GM21723 (cell line): Measurements from ENCODE around the gene PAK6.

Source experiments
- ATAC-seq: cut with Tn5 transposase; IDR thresholded peaks from one replicate; pipeline ENCODE4 v1.9.1; 2021; ENCODE audit warnings: mild to moderate bottlenecking, moderate library complexity; ENCODE audit not compliant: unreplicated experiment

PAK6 gene

GRCh38 chr15:40238532-40239403 lies at the start of gene PAK6:
PAK6 (plus strand) TSS chr15:40239063; CDS start chr15:40264786, 25,723 bp downstream.
- no peak for ATAC-seq

GRCh38 chr15:40190591-40190990 lies 48.3 kb upstream of the PAK6 start:
- ATAC-seq = no peak

DNA sequence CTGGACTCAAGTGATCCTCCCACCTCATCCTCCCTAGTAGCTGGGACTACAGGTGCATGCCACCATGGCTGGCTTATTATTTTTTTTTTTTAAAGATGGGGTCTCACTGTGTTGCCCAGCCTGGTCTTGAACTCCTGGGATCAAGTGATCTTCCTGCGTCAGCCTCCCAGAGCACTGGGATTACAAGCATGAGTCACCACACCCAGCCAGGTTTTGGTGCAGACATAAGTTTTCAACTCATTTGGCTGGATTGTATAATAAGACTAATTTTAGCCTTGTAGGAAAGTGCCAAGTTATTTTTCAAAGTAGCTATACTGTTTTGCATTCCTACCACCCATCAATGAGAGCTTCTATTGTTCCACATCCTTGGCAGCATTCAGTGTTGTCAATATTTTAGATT lies 45.9 kb upstream of the PAK6 start:
- ATAC-seq = no peak

GRCh38 chr15:40197434-40197833 lies 41.4 kb upstream of the PAK6 start:
- no peak for ATAC-seq

DNA sequence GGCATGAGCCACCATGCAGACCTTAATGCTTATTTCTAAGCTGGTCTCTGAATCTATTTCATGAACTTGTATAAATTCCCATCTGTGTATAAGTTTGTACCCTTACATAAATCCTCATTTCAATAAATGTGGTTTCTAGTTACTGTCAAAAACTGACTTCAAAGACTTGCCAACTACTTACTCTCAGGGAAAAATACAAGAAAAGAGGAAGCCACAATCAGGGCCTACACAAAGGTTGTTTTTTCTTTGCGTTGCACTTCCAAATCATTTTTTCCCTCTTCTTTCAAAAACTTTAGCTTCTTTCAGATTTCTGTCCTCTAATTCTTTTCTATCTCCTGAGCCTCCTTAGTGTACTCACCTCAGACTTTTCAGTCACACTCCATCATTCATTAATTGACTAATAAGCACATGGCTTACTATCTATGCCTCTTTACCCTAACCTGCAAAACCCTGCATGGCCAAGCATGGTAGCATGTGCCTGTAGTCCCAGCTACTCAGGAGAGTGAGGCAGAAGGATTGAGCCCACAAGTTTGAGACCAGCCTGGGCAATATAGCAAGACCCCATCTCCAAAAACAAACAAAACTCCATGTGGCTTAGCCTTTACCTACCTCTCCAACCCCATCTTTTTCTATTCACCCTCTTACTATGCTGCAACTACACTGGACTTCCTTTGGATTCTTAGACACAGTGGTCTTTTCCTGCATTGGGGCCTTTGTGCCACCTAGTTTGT lies 40.3 kb upstream of the PAK6 start:
- no peak for ATAC-seq

DNA sequence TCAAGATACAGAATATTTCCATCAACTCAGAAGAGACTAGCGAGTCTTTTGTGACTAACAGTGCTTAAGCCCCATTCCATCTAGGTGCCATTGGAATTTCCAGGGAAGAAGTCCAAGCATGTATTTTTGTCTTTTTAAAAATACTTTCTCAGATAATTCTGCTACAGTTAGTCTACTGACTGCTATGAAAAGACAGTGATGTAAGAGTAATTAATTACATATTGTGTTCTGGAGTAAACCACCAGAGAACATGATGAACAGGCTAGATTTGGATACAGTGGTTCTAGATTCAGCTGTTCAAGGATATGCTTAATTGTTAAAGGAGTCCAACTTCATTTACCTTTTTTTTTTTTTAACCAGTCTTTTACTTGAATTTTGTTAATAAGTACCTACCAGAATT lies 34.8 kb upstream of the PAK6 start:
- ATAC-seq = no peak

GRCh38 chr15:40217166-40217824 lies 21.6 kb upstream of the PAK6 start:
- no peak for ATAC-seq

DNA sequence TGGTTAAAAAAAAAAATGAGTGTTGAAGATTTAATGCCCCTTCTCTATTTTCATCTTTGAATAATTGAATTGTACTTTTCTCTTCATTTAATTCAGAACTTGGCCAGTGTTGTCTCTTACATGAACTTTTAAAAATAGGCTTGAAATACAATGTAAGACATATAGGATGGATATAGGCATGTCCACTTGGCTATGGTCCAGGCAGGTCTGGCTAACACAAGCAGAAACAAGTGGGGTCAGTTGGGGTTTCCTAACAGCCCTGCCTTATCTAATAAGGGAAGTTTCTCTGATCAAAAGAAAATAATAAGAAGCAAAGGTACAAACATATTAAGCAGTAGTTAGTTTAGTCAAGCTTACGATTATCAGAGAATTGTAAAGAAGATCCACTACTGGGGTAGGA lies 19.1 kb upstream of the PAK6 start:
- no peak for ATAC-seq

- ATAC-seq = no peak
Observed at GRCh38 chr15:40222131-40222530, 16.7 kb upstream of the PAK6 start.

GRCh38 chr15:40226736-40227135 lies 12.1 kb upstream of the PAK6 start:
- ATAC-seq = no peak

GRCh38 chr15:40229316-40229715 lies 9.5 kb upstream of the PAK6 start:
- ATAC-seq = no peak

- no peak for ATAC-seq
Observed at GRCh38 chr15:40229956-40230355, 8.9 kb upstream of the PAK6 start.

DNA sequence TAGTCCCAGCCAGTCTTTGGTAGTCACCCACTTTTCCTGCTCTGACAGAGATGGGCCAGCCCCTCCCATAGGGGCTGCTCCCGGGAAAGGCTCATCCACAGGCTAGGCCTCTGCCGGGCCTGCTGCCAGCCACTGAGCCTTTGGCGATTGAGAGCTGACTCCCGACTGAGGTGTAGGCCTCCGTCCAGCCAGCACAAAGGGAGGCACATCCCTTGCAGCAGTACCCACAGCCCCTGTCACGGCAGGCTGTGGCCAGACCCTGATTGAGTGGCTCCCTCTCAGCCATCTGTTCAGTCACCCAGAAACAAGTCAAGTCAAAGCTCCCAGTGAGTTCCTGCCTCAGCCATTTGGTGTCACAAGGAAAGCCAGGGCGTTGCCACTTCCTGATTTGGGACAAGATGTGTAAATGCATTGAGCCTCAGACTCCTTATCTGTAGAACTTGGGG lies 6.2 kb upstream of the PAK6 start:
- no peak for ATAC-seq

DNA sequence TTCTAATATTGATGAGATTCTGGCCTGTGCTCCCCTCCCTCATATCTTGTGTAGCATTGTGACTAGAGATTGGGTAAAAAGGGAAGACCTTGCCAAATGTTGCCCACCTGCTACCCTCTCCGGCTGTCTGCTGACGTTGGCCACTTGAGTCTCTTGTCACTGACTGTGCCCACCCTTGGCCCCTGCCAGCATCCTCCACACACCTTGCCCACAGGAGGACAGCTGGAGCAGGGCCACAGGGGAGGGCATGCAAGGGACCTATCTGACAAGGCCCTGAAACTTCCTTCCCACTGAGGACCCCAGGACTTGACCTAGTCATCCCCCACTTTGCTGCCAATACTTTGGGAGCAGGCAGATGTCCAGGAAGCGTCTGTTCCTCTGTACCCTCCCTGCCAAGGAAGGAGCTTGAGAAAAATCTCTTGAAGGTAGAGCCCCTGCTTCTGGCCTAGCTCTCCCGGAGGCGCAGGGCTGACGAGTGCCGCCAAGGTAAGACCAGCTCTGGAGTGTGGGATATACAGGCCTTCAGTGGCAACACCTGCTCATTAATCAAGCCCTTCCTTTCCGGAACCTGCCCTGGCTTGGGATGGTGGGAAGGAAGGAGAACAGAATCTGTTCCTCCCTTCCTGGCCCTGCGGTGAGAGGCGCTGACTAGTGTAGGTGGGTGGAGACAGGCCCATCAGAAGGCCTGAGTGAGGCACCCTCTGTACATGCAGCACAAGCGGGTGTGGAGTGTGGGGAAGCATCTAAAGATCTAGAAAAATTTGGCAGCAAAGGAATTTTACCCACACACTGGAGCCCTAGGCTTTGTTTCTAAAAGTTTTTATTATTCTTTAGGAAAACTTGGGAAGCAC lies 4.9 kb upstream of the PAK6 start:
- no peak for ATAC-seq

- no peak for ATAC-seq
Observed at GRCh38 chr15:40234783-40235182, 4.1 kb upstream of the PAK6 start.

DNA sequence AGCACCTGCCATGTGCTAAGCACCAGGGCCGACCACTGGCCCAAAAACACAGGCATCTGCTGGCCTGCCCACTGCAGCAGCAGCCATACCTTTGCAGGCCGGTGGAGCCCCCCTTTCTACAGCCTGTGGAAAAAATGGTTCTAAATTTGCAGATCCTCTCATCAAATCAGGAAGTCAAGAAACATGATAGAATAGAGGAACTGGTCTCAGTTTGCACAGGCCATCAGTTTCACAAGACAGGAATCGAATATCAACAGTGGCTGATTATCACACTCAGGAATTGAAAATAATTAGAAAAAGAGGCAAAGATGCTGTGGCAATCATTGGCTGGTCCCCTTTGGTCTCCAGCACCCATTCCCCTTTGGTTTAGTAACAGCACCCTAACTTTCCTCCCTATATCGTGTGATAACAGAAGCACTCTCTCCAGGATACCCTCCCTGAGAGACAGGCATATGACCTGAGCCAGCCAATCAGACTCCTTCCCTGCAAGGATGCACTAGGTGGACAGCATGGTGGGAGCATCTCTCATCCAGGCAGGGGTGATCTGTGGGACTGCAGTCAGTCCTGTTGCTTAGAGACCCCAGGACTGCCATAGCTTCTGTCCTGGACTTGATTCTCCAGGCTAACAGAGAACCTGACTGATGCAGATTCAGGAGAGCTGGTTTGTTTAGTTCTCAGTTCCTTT lies 3.5 kb upstream of the PAK6 start:
- ATAC-seq = no peak

GRCh38 chr15:40239404-40239692 lies 485 bp downstream of the PAK6 start:
- ATAC-seq = no peak

DNA sequence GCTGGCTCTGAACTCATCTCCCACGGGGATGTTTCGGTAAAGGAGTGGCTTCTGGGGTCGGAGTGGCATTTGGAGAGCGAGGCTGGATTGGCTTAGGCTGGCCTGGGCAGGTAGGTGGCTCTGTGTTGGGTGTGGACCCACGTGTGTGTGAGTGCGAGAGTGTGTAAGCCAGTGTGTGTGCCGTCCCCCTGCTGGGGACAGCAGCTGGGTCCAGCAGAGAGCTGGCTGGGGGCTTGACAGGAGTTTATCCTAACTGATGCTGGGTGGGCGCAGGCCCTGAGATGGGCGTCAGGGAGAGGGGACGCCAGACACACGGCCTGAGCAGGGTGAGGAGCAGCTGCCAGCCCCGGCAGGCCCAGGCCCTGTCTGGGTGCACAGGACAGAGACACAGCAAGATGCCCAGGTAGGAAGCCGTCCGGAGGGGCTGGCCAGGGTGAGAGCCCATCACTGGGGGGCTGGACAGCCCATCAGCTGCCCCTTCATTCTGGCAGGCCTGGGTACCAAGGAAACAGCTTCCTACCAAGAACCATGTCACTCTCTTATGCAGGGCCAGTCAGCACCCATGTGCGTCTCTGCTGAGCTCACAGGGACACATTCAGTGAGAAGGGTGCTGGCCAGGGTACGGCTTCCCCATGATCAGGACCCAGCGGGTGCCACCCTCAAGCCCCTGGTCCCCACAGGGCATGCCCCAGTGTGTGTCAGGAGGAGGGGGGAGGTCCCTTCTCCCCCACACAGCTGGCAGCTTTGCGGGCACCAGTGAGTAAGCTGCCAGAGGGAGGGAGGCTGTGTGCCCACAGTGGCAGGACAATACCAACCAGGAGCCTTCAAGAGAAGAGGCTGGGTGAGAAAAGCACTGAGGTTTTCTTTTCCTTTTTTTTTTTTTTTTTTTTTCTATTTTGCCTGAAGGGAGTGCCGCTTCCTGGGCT lies 1.1 kb downstream of the PAK6 start:
- no peak for ATAC-seq

DNA sequence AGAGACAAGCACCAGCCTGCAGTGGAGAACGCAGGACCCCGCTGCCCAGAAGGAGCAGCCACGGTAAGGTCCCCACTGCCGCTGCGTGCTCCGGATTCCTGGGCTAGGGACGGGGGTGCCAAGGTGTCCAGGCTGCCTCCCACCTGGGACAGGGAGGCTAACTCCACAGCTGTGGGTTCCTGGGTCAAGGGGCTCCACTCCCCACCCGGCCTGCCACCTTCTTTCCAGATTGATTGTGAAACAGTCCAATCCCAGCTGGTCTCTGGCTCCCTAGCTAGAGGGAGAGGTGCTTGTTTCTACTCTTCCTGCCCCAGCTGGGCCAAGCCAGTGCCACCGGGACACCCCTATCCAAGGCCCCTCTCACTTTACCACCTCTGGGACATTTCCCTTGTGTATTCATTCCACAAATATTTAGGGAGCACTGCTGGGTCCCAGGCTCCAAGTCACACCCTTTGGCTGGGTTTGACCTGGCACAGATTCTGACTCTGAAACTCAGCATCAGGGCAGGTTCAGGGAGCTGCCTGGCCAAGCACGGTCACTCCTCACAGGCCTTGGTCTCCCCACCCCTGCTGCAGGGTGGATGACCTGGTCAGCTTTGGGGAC lies 1.9 kb downstream of the PAK6 start:
- no peak for ATAC-seq
